ACHN (cell line): ENCODE data around the gene ATOSB.
"Not testable (repeated sequence)": the region's sequence is repeated elsewhere in the genome, so short reads cannot be mapped to it uniquely, and the experiment has no call there.

ENCODE experiments used
- DNase-seq: peaks from one replicate; pipeline ENCODE4 v3.0.0-alpha.2; 2015
- in situ Hi-C: cut with HindIII; loops from 2 replicates; pipeline ENCODE4 v1.10.0; 2017; ENCODE audit warnings: low sequenced_read_pairs, low pct_ligation_motif_present, low pct_unique_long_range_greater_than_20kb

Gene ATOSB, protein sequence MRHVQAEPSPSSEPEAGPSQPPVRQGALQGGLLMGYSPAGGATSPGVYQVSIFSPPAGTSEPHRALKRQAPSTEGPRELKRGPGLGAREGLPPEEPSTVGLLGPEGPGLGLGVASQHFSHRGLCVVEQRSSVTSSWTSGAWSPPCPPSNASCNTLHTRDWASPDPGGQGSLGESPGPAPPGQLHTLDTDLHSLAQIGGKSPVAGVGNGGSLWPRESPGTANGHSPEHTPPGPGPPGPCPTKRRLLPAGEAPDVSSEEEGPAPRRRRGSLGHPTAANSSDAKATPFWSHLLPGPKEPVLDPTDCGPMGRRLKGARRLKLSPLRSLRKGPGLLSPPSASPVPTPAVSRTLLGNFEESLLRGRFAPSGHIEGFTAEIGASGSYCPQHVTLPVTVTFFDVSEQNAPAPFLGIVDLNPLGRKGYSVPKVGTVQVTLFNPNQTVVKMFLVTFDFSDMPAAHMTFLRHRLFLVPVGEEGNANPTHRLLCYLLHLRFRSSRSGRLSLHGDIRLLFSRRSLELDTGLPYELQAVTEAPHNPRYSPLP

DNA sequence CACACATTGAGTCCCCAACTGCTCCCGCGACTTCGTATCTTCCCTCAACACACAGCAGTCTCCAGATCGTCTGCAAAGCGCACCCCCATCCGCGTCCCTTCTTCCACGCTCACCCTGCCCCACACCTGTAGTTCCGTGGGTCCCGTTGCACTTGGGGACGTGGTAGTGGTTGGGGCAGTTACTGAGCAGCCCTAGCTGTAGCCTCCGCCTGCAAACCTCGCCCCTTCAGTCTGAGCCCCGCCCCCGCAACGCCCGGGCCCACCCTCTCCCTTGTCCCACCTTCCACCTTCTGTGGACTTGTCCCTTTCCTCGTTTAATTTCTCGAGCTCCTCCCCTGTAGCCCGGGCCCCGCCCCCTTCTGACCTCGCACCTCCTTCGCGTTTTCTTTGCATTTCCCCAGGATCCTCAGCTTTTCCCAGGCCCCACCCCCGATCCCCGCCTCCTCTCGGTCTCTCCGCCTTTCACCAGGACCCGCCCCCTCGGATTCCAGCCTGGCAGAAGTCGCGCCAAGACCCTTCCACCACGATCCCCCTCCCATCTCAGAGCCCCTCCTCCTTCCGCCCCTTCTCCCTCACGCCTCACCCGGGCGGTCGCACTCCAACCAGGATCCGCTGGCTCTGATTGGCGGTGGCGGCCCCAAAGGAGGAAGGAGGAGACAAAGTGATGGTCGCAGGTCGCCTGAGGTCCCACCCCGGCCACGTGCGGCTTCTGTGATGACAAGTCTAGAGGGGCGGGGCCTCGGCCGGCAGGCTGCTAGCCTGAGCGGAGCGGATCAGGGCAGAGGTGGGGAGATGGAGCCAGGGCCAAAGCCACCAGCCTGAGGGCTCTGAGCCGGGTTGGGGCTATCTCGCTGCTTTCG, at the start of gene ATOSB:
Gene ATOSB, minus strand, starts transcription at position 183 of the 859 bp plus-strand sequence. CDS start 7,588 bp downstream, outside the sequence.
- in situ Hi-C loops = no loop called here

DNA sequence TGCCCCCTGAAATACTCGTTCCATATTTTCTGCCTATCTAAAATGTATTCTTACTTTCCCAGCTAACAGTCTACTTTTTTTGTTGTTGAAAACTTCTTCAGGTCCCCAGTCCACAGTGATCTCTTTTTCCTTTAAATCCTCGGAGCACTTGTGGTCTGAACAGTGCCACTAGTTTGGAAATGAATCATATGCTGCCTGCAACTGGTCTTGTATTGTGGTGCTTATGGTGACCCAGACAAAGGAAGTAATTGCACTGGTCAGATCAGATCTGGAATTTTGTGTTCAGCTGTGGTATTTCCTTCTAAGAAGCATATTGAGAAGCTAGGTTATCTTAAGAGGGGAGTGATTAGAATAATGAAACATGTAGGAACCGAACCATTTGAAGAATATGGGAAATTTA, 49.0 kb upstream of the ATOSB start:
- peak; percentile 12 for DNase-seq
- in situ Hi-C loops = no loop called here

More for the DNA sequence above, at the start of gene ATOSB:
- peak; percentile 94 for DNase-seq

DNA sequence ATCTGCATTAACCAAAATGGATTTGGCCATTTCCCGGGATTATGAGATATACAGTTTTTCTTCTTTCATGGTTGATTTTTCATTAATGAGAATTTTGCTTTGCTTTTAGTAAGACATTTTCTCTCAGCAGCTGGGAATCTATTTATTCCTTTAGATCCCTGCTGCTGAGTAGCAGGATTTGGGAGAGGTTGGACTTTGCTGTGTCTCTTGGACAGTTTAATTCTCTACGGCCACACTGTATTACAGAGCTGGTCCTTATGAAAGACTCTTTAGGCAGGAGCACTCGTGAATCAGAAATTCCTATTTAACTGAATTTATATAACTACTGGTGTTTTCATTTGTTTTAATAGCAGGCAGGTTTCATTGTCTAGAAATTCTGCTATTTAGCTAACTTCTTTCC, 47.8 kb upstream of the ATOSB start:
- in situ Hi-C loops = no loop called here

DNA sequence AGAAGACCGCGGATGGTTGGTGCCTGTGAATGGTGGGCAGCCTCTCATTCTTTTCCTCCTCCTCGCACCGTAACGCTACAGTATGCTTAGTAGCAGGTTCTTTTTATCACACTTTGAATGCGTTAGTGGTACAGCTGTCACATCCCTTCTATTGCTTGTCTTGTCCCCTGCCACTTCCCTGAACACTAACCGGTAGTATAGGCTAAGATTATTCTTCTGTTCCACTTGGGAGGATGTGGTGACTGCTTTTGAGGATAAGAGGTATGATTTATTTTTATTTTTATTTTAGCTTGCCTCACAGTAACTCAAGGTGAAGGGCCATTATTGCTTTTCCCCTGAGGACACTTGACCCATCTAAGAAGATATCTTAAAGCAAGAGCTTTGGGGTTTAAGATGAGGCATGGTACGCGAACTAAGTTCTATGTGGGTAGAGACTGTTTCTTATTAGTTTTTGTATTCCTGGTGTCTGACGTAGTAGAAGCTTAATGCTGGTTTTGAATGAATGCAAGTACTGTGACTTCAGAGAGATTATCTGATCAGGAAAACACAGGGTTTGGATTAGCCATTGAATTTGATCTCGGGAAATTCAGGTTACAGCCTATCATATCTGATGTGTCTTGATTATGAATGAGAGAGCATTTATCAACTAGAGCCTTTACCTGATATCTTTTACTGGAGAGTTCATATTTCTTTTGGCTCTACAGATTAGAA, 47.1 kb upstream of the ATOSB start:
- DNase-seq = peak; percentile 8
- in situ Hi-C loops = no loop called here

More for the DNA sequence above, 47.8 kb upstream of the ATOSB start:
- no peak for DNase-seq

DNA sequence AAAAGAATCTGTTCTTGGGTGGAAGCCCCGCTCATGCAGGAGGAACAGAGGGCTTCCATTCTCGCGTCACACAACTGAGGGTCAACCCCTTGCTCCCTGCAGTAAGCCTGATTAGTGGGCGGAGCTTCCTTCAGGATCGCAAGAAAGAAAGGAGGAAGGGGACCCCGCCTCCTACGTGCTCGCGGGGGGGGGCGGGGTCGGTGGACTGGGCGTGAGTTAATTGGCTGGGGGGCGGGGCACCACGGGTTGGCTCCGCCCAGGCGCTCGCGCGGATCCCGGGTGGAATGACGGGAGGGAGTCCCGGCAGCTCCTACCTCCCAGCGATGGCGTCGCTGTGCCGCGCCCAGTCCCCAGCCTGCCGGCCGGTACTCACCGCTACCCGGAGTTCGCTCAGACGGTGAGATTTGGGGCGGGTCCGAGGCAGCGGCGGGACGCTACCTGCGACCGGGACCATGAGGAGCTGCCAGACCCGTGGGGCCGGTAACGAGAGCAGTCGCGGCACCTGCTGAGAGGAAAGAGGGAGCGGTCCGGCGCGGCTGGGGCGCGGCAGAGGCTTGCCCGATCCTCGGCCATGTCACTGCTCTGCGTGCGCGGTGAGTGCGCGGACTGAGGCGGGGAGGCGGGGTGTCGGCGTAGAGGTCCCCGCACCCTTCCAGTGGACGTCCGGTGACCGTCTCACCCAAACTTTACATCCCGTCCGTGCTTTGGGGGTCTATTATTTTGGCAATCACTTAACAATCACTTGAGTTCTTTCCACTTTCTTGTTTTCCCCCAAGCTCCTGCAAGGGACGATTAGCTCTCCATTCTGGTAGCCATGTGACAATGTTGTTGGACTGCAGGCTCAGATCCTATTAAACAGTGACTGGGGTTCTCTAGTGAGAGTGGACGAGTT, 46.3 kb upstream of the ATOSB start, which contains the start of gene UNC13B:
Gene UNC13B, plus strand, starts transcription at position 297 of the 892 bp plus-strand sequence. Its CDS starts 275 bp downstream, at position 572.
- in situ Hi-C loops = no loop called here
- peak; percentile 84 for DNase-seq

DNA sequence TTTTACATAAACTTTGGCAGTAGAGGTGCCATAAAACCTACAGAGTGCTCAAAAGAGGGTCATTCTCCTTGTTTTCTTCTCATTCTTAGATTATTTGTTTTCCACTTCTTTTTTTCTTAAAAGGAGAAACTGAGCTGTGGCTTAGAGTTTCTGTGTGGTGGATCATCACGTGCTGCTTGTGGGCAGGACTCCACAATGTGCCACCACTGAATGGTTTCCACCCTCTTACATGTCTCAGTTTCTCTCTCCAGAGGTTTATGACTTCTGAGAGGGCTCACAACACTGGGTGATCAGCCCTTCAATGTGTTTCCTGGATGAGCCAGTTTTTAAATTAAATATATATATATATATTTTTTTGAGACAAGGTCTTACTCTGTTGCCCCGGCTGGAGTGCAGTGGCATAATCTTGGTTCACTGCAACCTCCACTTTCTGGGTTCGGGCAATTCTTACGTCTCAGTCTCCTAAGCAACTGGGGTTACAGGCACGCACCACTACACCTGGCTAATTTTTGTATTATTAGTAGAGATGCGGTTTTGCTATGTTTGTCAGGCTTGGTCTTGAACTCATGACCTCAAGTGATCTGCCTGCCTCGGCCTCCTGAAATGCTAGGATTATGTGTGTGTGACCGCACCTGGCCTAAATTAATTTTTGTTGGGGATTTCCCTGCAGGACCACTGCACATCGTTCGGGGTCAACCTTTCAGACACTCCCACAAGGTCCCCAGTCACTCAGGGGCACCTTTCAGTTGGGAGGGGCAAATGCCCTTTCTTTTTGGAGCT, 43.0 kb upstream of the ATOSB start:
- no peak for DNase-seq
- in situ Hi-C loops = no loop called here

DNA sequence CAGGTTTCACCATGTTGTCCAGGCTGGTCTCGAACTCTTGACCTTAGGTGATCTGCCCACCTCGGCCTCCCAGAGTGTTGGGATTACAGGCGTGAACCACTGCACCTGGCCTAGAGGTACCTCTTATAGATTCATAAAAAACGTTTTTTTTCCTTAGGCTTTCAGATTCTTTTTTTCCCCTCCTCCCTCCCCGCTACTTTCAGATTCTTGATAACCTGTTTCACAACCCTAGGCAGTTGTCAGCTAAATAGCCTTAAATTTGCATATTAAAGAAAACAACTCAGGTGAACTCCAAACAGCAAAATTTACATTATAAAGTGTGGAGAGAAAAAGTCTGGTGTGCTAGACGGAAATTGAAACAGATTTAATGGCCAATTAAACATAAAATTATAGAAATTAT, 42.2 kb upstream of the ATOSB start:
- not testable (repeated sequence) for DNase-seq

DNA sequence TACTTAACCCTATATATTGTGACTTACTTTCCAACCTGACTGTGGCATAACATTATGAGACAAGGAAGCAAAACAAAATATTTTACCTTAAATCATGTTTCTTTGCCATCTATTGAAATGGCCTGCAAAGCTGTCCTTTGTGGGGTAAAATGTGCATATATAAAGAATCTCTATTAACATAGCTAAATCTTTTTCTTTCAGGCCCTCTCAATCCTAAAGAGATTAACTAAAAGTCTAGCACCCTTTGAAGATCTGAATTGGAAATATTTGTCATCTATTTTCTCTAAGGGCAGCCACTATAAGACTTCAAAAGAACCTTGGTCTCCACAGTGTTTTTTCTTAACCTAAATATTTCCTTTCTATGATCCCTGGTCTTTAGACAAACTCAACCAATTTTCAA, 41.1 kb upstream of the ATOSB start:
- in situ Hi-C loops = no loop called here
- no peak for DNase-seq

More for the DNA sequence above, 42.2 kb upstream of the ATOSB start:
- in situ Hi-C loops = not testable (repeated sequence)

DNA sequence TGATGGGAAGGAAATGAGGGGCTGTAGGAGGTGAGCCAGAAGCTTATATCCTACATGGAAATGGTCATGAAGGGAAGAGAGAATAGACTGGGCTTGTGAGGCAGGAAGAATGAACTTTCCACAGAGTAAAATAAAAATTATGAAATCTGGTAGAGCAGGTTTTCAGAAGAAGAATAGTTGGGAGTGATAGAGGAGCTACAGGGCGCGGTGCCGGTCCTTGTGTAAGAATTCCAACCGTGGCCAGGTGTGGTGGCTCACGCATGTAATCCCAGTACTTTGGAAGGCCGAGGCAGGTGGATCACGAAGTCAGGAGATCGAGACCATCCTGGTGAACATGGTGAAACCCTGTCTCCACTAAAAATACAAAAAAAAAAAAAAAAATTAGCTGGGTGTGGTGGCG, 37.3 kb upstream of the ATOSB start:
- in situ Hi-C loops = no loop called here

DNA sequence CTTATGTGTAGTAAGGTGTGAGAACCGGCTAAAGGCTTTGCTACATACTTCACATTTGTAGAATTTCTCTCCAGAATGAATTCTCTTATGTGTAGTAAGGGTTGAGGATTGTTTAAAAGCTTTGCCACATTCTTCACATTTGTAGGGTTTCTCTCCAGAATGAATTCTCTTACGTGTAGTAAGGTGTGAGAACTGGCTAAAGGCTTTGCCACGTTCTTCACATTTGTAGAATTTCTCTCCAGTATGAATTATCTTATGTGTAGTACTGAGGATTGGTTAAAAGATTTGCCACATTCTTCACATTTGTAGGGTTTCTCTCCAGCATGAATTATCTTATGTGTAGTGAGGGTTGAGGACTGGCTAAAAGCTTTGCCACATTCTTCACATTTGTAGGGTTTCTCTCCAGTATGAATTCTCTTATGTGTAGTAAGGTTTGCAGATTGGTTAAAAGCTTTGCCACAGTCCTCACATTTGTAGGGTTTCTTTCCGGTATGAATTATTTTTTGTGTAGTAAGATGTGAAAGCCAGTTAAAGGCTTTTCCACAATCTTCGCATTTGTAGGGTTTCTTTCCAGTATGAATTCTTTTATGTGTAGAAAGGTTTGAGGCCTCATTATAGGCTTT, 32.4 kb upstream of the ATOSB start:
- DNase-seq, in situ Hi-C loops: not testable (repeated sequence)

More for the DNA sequence above, 37.3 kb upstream of the ATOSB start:
- no peak for DNase-seq

DNA sequence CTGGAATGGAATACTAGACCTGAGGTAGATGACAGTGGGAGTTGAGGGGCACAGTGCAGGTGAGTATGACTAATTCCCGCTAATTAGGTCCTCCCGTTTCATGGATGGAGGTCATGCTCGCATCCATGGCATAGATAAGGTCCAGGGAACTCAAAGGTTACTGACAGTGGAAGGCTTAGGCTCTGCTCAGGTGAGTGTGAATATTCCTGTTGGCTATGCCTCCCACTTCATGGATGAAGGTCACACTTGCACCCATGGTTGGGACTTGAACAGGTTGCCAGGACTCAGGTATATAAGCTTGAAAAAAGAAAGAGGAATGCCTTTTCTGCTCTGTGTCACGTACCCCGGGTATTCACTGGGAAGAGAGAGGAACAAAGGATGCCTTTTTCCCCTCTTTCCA, 26.4 kb upstream of the ATOSB start:
- no peak for DNase-seq
- in situ Hi-C loops = no loop called here

DNA sequence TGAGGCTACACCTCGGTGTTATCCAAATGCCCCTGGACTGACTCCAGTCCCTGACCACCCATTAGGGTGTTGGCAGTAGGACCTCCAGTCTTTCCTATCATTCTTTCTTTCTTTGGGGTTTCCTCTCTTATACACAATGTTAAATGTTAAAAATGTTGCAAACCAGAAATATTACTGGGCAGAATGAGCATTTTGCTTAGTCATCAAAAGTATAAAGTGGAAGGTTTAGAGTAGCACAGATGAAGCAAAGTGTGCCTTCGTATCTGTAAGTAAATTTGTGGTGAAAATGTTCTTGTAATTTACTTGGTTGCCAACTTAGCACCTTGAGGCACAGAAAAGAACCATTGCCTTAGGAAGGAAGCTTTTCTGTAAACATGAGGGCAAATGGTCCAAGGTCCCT, 24.4 kb upstream of the ATOSB start:
- in situ Hi-C loops = no loop called here
- no peak for DNase-seq

DNA sequence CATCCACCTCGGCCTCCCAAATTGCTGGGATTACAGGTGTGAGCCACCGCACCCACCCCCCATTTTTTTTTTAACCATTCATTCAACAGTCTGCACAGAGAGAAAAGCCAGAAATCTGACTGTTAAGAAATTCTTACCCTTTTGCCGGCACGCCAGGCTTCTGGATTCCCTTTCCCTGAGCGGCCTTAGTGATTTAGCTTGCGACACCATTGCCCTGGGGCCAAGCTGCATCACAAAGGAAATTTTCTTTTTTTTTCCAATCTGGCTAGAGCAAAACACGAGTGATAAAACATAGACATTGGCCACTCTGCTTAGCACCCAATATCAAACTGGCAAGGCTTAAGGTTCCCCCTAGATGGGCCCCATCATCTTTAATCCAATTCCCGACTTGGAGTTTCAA, 21.2 kb upstream of the ATOSB start:
- in situ Hi-C loops = no loop called here
- DNase-seq = no peak

DNA sequence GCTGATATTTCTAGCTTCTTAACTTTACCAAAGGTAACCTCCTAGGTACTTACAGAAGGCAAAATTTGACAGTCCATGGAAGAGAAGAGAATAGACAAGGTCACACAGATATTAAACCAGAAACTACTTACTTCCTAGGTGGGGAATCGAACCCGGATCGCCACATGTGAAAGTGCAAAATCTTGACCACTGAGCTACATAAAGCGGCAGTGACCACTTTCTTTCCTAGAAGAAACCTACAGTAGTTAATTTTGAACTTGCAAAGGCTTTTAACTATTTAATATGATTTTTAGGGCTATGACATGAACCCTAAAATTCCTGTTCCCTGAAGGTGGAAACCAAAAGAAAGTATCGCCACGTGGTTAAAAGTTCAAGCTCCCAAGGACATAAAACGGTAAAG, 20.3 kb upstream of the ATOSB start:
- in situ Hi-C loops = no loop called here
- DNase-seq = no peak

DNA sequence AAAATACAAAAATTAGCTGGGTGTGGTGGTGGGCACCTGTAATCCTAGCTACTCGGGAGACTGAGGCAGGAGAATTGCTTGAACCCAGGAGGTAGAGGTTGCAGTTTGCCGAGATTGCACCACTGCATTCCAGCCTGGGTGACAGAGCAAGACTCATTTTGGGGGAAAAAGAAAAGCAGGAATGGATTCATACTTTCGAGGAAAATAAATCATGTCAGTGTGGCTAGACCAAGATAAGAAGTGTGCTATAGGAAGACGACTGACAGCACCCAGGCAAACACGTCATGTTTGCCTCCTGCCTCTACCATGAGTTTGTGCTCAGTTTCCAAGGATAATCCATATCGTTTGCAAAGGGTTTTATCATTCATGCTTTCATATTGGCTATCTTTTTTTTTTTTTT, 19.3 kb upstream of the ATOSB start:
- in situ Hi-C loops = no loop called here

DNA sequence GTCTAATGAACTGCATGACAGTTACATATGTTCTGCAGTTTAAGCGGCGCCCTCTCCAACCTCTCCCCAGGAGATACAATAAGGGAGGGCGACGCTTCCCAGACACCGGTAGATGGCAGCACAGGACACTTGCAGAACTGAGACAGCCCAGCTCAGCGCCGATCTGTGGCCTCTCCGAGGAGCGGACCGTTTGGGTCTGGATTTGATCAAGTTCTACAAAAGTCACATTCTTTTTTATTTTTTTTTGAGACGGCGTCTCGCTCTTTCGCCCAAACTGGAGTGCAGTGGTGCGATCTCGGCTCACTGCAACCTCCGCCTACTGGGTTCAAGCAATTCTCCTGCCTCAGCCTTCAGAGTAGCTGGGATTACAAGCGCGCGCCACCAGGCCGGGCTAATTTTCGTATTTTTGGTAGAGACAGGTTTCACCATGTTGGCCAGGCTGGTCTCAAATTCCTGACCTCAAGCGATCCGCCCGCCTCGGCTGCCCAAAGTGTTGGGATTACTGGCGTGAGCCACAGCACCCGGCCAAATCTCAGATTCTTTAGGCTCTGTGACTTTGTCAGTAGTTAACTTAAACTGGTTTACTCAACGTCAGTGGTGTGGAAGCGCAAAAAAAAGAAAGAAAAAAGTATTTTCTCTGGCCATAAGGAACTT, 1.4 kb upstream of the ATOSB start:
- in situ Hi-C loops = no loop called here
- DNase-seq = peak; percentile 88

More for the DNA sequence above, 19.3 kb upstream of the ATOSB start:
- DNase-seq = no peak
